Astrocyte (in vitro differentiated cells and primary cell): ENCODE data around the gene NIP7.

Source experiments
- EZH2 ChIP-seq: IDR thresholded peaks from 2 replicates; pipeline ENCODE4 v1.6.1; 2012; ENCODE audit warnings: mild to moderate bottlenecking, low read length, inconsistent platforms; ENCODE audit not compliant: insufficient read depth
- TF ChIP-seq, protein P1 (sequence below): IDR thresholded peaks from 2 replicates; pipeline ENCODE4 v1.5.1; 2011; ENCODE audit warnings: low read depth, mild to moderate bottlenecking, inconsistent platforms, low read length, moderate library complexity; ENCODE audit not compliant: insufficient read depth

GRCh38 chr16:69319826-69320739 lies 19.5 kb upstream of the NIP7 start:
- TF ChIP-seq, protein P1, sequence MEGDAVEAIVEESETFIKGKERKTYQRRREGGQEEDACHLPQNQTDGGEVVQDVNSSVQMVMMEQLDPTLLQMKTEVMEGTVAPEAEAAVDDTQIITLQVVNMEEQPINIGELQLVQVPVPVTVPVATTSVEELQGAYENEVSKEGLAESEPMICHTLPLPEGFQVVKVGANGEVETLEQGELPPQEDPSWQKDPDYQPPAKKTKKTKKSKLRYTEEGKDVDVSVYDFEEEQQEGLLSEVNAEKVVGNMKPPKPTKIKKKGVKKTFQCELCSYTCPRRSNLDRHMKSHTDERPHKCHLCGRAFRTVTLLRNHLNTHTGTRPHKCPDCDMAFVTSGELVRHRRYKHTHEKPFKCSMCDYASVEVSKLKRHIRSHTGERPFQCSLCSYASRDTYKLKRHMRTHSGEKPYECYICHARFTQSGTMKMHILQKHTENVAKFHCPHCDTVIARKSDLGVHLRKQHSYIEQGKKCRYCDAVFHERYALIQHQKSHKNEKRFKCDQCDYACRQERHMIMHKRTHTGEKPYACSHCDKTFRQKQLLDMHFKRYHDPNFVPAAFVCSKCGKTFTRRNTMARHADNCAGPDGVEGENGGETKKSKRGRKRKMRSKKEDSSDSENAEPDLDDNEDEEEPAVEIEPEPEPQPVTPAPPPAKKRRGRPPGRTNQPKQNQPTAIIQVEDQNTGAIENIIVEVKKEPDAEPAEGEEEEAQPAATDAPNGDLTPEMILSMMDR = no peak
- TF ChIP-seq EZH2 = no peak
